ENCODE results near the gene FBXO42.

FBXO42 gene

DNA sequence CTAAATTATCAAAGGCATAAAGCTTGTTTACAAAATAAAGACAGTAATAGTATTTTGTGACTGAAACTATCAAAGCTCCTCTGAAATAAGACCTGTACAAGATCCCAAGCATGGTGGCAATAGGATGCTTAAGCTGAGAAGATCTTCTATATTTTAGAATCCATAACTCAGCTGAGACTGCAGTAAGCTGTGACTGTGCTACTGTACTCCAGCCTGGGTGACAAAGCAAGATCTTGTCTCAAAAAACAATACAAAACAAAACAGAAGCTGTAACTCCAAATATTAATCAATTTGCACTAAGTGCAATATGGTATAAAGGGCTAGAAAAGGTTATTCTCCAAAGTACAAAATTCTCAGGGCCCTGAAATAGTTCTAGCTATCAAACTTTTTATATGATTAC is 59.5 kb downstream of the FBXO42 start:
- ChIA-PET POLR2A (no interaction called here), CTCF (interaction anchor here (0.5 to 1.1 kb wide), 2 partner anchors 45 to 49 kb away, joined by 3 read pairs; no protein-coding TSS in a partner anchor)
- TF ChIP-seq SP1 (IDR thresholded peaks at IDR 0.05) (no peak), FOXK2 (IDR thresholded peaks at IDR 0.05) (no peak), TARDBP (IDR thresholded peaks at IDR 0.05) (no peak), NFRKB (IDR thresholded peaks at IDR 0.05) (no peak), PKNOX1 (IDR thresholded peaks at IDR 0.05) (no peak), FOXM1 (IDR thresholded peaks at IDR 0.05; ENCODE audit: borderline replicate concordance) (no peak)
- DNase-seq (ENCODE audit: extremely low spot score), result no peak

GRCh38 chr1:16289959-16290358 is 62.3 kb downstream of the FBXO42 start:
- no peak for DNase-seq (ENCODE audit: extremely low spot score)
- TF ChIP-seq HDGF (IDR thresholded peaks at IDR 0.05; ENCODE audit: borderline replicate concordance) (no peak), FOXA1 (IDR thresholded peaks at IDR 0.05) (no peak), BHLHE40 (IDR thresholded peaks at IDR 0.05; ENCODE audit: borderline replicate concordance) (no peak), LEF1 (IDR thresholded peaks at IDR 0.05; ENCODE audit: borderline replicate concordance) (no peak), ZNF384 (IDR thresholded peaks at IDR 0.05) (no peak), NFRKB (IDR thresholded peaks at IDR 0.05) (no peak), SUZ12 (IDR thresholded peaks at IDR 0.05) (no peak), ELF4 (IDR thresholded peaks at IDR 0.05) (no peak), CTBP1 (IDR thresholded peaks at IDR 0.05; ENCODE audit: borderline replicate concordance) (no peak), PKNOX1 (IDR thresholded peaks at IDR 0.05) (no peak), TARDBP (IDR thresholded peaks at IDR 0.05) (no peak), FOXK2 (IDR thresholded peaks at IDR 0.05) (no peak), SP1 (IDR thresholded peaks at IDR 0.05) (no peak), ARNT (IDR thresholded peaks at IDR 0.05) (no peak), FOXM1 (IDR thresholded peaks at IDR 0.05; ENCODE audit: borderline replicate concordance) (no peak), L3MBTL2 (conservative IDR thresholded peaks at IDR 0.05) (no peak)
- ChIA-PET POLR2A (no interaction called here), CTCF (interaction anchor here (0.7 to 0.9 kb wide), 2 partner anchors 164 to 226 kb away, joined by 4 to 6 read pairs; no protein-coding TSS in a partner anchor)

GRCh38 chr1:16286122-16286521 is 66.2 kb downstream of the FBXO42 start:
- DNase-seq (ENCODE audit: extremely low spot score), result no peak
- TF ChIP-seq ARNT (IDR thresholded peaks at IDR 0.05) (no peak), ELF4 (IDR thresholded peaks at IDR 0.05) (no peak), FOXM1 (IDR thresholded peaks at IDR 0.05; ENCODE audit: borderline replicate concordance) (no peak), FOXA1 (IDR thresholded peaks at IDR 0.05) (no peak), SUZ12 (IDR thresholded peaks at IDR 0.05) (no peak), ZNF384 (IDR thresholded peaks at IDR 0.05) (no peak), HDGF (IDR thresholded peaks at IDR 0.05; ENCODE audit: borderline replicate concordance) (no peak), L3MBTL2 (conservative IDR thresholded peaks at IDR 0.05) (no peak), LEF1 (IDR thresholded peaks at IDR 0.05; ENCODE audit: borderline replicate concordance) (no peak), FOXK2 (IDR thresholded peaks at IDR 0.05) (no peak), BHLHE40 (IDR thresholded peaks at IDR 0.05; ENCODE audit: borderline replicate concordance) (no peak), PKNOX1 (IDR thresholded peaks at IDR 0.05) (no peak), NFRKB (IDR thresholded peaks at IDR 0.05) (no peak), TARDBP (IDR thresholded peaks at IDR 0.05) (no peak), SP1 (IDR thresholded peaks at IDR 0.05) (no peak), CTBP1 (IDR thresholded peaks at IDR 0.05; ENCODE audit: borderline replicate concordance) (no peak)
- ChIA-PET POLR2A (no interaction called here), CTCF (no interaction called here)

GRCh38 chr1:16281765-16282164 is 70.5 kb downstream of the FBXO42 start:
- ChIA-PET POLR2A (no interaction called here), CTCF (no interaction called here)
- no peak for TF ChIP-seq HDGF (IDR thresholded peaks at IDR 0.05; ENCODE audit: borderline replicate concordance)
- no peak for TF ChIP-seq PKNOX1 (IDR thresholded peaks at IDR 0.05)
- TF ChIP-seq FOXM1 (IDR thresholded peaks at IDR 0.05; ENCODE audit: borderline replicate concordance), result no peak
- TF ChIP-seq ELF4 (IDR thresholded peaks at IDR 0.05), result no peak
- TF ChIP-seq FOXK2 (IDR thresholded peaks at IDR 0.05), result no peak
- TF ChIP-seq NFRKB (IDR thresholded peaks at IDR 0.05), result no peak
- no peak for TF ChIP-seq ZNF384 (IDR thresholded peaks at IDR 0.05)
- no peak for TF ChIP-seq TARDBP (IDR thresholded peaks at IDR 0.05)
- TF ChIP-seq L3MBTL2 (conservative IDR thresholded peaks at IDR 0.05), result no peak
- TF ChIP-seq LEF1 (IDR thresholded peaks at IDR 0.05; ENCODE audit: borderline replicate concordance), result no peak
- TF ChIP-seq CTBP1 (IDR thresholded peaks at IDR 0.05; ENCODE audit: borderline replicate concordance), result no peak
- TF ChIP-seq BHLHE40 (IDR thresholded peaks at IDR 0.05; ENCODE audit: borderline replicate concordance), result no peak
- TF ChIP-seq SUZ12 (IDR thresholded peaks at IDR 0.05), result no peak
- TF ChIP-seq SP1 (IDR thresholded peaks at IDR 0.05), result no peak
- TF ChIP-seq ARNT (IDR thresholded peaks at IDR 0.05), result no peak
- no peak for TF ChIP-seq FOXA1 (IDR thresholded peaks at IDR 0.05)
- DNase-seq (ENCODE audit: extremely low spot score), result no peak

GRCh38 chr1:16279186-16279585 is 73.1 kb downstream of the FBXO42 start:
- TF ChIP-seq FOXA1 (IDR thresholded peaks at IDR 0.05), result no peak
- TF ChIP-seq ARNT (IDR thresholded peaks at IDR 0.05), result no peak
- TF ChIP-seq FOXK2 (IDR thresholded peaks at IDR 0.05), result no peak
- TF ChIP-seq TARDBP (IDR thresholded peaks at IDR 0.05), result no peak
- TF ChIP-seq CTBP1 (IDR thresholded peaks at IDR 0.05; ENCODE audit: borderline replicate concordance), result no peak
- no peak for TF ChIP-seq FOXM1 (IDR thresholded peaks at IDR 0.05; ENCODE audit: borderline replicate concordance)
- no peak for TF ChIP-seq SUZ12 (IDR thresholded peaks at IDR 0.05)
- TF ChIP-seq BHLHE40 (IDR thresholded peaks at IDR 0.05; ENCODE audit: borderline replicate concordance), result no peak
- no peak for TF ChIP-seq ZNF384 (IDR thresholded peaks at IDR 0.05)
- no peak for DNase-seq (ENCODE audit: extremely low spot score)
- CTCF ChIA-PET, result interaction anchor here (0.5 to 0.7 kb wide), 2 partner anchors 19 to 201 kb away, joined by 3 read pairs; no protein-coding TSS in a partner anchor
- POLR2A ChIA-PET, result no interaction called here

All from HEK293T (cell line).